GM19372 (cell line): Measurements from ENCODE around the gene NT5C.

Experiments
- ATAC-seq: cut with Tn5 transposase; IDR thresholded peaks from one replicate; pipeline ENCODE4 v1.9.1; 2021; ENCODE audit warnings: mild to moderate bottlenecking, low read depth, moderate library complexity; ENCODE audit not compliant: unreplicated experiment

The NT5C gene

GRCh38 chr17:75097865-75098264 lies 33.7 kb downstream of the NT5C start:
- ATAC-seq, result no peak

- no peak for ATAC-seq
Measured at GRCh38 chr17:75096082-75096625, 35.4 kb downstream of the NT5C start.

GRCh38 chr17:75094871-75095399 lies 36.6 kb downstream of the NT5C start:
- ATAC-seq, result no peak

- ATAC-seq, result no peak
Measured at GRCh38 chr17:75093548-75094158, 37.9 kb downstream of the NT5C start.

- no peak for ATAC-seq
Measured at GRCh38 chr17:75091855-75092327, 39.7 kb downstream of the NT5C start.

- ATAC-seq, result no peak
Measured at GRCh38 chr17:75090871-75091854, 40.4 kb downstream of the NT5C start.

GRCh38 chr17:75088465-75089417 lies 42.8 kb downstream of the NT5C start:
- ATAC-seq, result no peak

- ATAC-seq, result no peak
Measured at GRCh38 chr17:75087558-75088453, 43.7 kb downstream of the NT5C start, which contains the start of gene SLC16A5. Gene SLC16A5, plus strand, starts transcription at chr17:75087954. Its CDS starts 5,683 bp downstream, at chr17:75093637.

- ATAC-seq, result no peak
Measured at GRCh38 chr17:75087182-75087557, 44.4 kb downstream of the NT5C start.

GRCh38 chr17:75086496-75087181 lies 44.9 kb downstream of the NT5C start:
- ATAC-seq, result no peak

GRCh38 chr17:75084039-75084660 lies 47.4 kb downstream of the NT5C start:
- ATAC-seq, result no peak

GRCh38 chr17:75082683-75083082 lies 48.9 kb downstream of the NT5C start:
- ATAC-seq, result no peak

GRCh38 chr17:75081611-75082540 lies 49.7 kb downstream of the NT5C start:
- ATAC-seq, result no peak
